IPS-NIHi7 (cell line): Measurements from ENCODE around the gene STBD1.
"Not testable (repeated sequence)": the region's sequence is repeated elsewhere in the genome, so short reads cannot be mapped to it uniquely, and the experiment has no call there.

Experiments
- DNase-seq: peaks from one replicate; pipeline ENCODE4 v3.0.0; 2012; ENCODE audit warnings: mixed read lengths; ENCODE audit errors: extremely low spot score

STBD1 gene

DNA sequence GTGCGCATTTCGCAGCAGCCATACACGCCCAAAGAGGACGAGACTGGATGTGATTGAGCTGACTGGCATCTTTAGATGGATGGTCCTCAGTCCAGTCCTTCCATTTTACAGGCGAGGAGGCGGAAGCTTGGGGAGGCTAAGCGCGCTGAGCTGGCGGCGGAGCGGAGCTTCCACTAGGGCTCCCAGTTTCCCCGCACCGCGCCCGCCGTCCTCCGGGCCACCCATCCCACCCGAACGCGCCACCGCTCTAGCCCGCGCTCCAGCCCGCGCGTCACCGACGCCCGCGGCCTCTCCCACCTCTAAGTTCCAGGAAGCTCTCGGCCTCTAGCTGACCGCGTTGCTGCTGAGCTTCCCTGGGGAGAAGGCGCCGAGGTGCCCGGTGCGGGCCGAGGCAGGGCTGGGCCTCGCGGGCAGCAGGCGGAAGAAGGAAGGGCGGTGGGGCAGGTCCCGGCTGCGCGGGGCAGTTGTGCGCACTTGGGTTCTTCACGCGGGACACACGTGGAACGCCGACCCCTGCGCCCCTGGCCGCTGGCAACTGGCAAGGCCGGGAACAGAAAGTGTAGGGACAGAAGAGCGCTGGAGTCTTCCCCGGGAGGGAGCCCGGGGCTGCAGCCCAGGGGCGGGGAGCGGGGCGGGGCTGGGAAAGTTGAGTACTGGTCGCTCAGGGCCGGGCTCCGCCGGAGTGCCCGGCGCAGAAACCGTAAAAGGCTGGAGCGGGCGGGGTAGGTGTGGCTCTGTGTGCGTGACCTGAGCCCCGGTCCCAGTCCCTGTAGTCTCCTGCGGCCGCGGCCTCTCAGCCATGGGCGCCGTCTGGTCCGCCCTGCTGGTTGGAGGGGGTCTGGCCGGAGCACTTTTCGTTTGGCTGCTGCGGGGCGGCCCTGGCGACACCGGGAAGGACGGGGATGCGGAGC is at the start of gene STBD1:
TSS of gene STBD1 (plus strand) at position 763 of the 911 bp plus-strand sequence. CDS start at position 800, 37 bp downstream.
- peak; percentile 87 for DNase-seq

DNA sequence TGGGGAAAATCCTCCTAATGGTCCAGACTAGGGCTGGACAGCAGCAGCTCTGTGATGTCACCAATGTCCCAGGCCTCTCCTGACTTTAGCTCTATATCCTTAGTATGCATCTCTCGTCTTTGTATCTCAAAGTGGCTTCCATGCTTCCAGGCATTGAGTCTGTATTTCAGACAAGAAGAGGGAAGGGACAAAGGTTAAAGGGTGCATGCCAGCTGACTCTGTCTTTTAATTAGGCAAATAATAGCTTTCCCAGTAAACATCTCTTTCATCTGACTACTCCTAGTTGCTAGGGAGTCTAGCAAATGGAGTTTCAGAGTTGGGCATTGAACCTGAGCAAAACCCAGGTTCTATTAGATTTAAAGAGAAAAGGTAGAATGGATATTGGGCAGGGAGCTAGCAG is 49.6 kb upstream of the STBD1 start:
- no peak for DNase-seq

DNA sequence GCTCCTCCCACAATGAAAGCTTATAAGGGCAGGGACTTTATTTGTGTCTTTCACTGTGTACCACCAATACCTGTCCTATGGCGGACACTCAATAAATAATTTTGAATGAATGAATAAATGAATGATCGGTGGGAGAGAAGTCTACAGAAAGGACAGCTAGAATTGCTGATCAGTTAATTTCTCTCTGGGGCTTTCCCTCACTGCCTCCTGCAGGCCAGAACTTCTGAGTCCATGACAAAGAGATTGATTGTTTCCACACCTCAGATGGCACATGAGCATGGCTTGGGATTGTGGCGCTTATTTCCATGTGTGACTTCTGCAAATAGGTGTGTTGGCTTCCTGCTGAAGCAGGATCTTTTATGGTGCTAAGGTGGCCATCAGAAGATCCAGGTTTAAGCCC is 48.7 kb upstream of the STBD1 start:
- DNase-seq = no peak

DNA sequence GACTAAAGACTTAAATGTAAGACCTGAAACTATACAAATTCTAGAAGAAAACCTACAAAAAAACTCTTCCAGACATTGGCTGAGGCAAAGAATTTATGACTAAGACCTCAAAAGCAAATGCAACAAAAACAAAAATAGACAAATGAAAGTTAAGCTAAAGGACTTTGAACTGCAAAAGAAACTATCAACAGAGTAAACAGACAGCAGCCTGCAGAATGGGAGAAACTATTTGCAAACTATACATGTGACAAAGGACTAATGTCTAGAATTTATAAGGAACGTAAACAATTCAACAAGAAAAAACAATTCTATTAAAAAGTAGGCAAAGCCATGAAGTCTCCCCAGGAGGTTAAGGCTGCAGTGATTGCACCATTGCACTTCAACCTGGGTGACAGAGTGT is 46.0 kb upstream of the STBD1 start:
- no peak for DNase-seq

DNA sequence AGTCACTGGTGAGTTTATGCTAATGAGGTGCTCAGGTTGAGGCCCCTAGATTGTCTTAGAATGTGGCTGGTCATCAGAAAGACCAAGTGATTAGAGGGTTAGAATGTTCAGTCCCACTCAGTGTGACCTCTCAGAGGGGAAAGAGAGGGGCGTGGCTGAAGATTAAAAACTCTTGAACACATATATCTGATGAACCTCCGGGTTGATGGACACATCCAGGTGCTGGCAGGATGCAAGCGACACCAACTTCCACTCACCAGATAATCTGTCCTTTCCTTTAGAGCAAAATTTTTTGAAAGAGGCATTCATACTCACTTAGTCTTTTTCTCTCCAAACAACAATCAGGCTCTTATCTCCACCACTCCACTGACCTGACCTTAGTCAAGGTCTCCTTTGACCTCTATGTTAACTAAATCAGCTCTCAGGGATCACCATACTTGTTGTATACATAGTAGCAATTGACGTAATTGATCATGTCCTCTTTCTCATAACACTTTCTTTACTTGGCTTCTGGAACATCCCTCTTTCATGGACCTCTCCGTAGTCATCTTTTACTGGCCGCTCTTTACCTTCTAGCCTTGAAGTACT is 40.8 kb upstream of the STBD1 start:
- no peak for DNase-seq

DNA sequence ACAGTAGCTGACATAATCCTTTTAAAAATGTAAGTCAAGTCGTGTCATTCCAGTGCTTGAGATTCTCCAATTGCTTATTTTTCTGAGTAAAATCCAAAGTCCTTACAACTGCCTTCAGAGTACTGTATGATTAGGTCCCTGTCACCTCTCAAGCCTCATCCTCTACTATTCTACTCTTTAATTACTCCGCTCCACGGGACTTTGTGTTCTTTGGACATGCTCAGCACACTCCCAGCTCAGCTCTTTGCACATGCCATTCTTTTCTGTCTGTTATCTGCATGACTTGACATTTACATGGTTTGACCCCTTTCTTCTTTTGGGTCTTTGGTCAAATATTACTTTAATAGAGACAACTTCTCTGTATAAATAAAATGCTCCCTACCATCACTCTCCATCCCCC is 39.9 kb upstream of the STBD1 start:
- DNase-seq = no peak

DNA sequence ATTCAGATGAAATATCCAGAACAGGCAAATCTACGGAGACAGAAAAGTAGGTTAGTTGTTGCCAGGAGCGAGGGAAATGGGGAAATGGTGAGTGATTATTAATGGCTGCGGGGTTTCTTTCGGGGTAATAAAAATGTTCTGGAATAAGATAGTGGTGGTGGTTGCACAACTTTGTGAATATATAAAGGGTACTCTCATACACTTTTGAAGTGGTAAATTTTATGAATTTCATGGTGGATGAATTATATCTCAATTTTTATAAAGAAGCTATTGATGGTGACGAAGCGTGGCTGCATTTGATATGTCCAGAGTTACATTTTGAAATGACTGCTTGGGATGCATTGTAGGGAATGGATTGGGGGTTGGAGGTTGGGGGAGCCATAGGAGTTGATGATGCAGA is 38.7 kb upstream of the STBD1 start:
- DNase-seq = no peak

DNA sequence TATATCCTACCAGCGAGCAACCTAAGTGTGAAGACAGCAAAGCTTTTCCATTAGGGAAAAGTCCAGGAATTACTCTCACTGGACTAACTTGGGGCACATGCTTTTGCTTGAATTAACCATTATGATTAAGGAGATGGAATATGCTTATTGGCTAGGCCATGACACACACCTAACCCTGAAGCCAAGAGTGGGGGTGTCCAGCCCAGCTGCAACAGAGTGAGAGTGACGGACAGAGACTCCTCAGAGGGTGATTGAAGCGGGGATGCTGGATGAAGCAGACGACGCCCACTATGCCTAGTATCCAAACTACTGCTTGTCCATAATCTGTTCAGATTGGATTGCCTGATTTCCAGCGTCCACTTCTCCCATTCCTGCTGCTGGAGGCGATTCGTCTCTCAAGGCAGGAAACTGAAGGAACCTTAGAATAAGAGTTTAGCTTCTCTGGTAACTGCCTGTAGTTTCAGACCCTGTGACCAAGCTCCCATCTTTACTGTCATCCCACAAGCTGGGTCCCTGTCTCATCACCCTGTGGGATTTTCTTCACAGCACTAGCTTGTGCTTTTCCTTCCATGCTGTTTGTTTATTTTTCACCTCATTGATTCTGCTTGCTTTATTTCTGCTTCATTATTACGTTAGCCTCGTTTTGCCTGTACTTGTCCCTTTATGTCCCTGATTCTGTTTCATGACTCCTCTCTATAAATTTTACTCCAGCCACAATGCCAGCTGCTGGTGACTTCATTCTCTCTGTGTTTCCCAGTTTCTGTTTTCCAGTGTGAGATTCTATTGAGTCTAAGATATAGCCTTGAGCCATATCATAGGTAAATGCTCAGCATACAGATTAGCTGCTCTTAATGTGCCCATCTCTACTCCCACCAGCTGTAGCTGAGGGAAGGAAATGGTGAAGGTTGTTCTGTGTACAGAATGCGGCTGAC is 36.0 kb upstream of the STBD1 start:
- DNase-seq = no peak

DNA sequence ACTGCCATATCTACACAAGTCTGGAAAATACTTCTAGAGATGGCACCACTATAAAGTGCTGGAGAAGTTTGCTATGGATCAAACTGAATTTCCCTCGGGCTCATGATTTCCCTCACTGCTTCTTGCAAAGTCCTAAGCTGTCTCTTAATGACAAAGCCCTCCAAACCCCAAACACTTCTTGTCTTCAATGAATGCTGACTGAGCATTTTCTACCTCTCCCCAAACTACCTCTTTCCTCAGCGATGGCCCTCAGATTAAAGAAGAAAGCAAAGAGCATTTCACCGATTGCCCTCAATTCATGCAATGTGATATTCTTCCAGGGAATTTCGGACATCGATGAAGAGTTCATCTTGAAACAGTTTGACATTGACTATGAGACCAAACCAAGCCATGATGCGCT is 35.3 kb upstream of the STBD1 start:
- no peak for DNase-seq

DNA sequence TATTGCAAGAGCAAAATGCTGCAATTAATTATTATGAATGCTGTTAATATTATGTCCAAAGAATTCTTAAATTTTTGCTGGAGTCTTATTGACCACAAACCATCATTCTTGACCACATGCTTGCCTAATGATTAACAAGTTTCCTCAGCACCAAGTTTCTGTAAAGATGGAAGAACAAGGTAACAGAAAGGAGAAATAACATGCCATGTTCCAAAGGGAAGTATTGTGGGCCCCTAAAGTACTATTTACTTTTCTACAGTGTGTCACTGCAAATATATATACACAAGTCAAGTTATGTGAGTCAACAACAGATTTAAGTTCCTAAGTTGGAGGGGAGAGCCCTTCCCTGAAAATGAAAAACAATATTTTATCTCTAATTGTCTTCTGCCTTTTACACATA is 34.5 kb upstream of the STBD1 start:
- DNase-seq = no peak

DNA sequence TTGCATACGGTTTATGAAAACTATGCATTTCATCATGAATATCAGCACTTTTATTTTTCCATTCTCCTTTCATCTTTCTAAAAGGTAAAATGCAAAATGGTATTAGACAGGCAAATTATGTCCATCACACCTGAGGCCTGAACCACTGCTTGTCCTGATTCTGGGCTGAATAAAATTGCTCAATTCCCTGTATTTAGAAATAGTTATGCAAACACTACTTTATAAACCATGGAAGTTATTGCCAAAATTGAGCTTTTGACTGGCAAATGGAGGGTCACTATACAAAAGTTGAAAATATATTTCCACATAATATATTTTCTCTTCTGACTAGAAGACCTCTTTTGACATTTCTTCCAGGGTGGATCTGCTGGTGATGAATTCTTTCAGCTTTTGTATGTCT is 34.0 kb upstream of the STBD1 start:
- no peak for DNase-seq

DNA sequence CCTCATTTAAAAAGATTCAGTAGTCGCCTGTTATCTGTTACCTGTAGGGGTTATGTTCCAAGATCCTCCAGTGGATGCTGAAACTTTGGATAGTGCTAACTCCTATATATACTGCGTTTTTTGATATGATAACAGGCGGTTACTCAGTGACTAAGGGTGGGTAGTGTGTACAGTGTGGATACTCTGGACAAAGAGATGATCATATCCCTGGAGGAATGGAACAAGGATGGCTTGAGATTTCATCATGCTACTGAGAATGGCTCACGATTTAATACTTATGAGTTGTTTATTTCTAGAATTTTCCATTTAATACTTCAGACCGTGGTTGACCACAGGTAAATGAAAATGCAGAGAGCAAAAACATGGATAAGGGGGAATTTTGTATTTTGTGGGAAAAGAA is 33.5 kb upstream of the STBD1 start:
- no peak for DNase-seq

DNA sequence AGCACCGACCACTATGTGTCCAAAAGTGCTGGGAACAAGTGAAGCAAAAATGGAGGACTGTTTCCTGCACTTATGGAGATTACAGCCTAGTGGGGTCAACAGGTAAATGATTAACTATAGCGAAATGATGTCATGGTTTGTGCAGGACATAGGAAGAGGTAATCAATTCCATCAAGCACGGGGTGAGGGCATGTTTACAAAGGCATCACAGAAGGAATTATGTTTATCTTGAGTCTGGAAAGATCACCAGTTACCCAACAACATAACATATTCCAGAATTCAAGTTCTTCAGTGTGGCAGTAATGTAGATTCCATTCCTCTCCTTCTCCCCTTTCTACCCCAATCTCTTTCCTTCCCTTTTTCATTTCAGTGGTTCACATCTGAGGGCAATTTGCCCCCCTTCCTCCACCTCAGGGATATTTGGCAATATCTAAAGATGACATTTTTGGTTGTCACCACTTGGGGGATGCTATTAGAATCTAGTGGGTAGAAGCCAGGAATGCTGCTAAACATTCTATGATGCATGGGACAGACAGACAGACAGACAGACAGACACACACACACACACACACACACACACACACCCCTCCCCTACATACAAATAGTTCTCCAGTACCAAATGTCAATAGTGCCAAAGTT is 30.9 kb upstream of the STBD1 start:
- no peak for DNase-seq

DNA sequence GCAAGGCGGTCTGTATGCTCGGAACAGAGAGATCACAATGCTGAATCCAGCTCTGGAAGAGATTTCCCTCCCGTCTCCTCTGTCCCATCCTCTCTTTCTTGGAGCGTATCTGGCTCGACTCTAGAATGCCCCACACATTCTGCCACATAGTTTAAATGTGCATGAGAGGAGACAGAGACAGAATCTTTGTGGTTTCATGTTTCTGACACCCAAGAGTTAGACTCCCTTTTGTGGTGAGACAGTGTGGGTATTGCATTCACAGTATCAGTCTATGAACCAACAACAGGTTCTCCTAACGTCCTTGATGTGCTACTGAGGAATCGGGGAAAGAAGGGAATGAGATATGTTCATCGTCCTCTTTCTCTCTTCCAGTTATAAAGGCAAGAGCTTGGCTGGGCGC is 29.7 kb upstream of the STBD1 start:
- no peak for DNase-seq

DNA sequence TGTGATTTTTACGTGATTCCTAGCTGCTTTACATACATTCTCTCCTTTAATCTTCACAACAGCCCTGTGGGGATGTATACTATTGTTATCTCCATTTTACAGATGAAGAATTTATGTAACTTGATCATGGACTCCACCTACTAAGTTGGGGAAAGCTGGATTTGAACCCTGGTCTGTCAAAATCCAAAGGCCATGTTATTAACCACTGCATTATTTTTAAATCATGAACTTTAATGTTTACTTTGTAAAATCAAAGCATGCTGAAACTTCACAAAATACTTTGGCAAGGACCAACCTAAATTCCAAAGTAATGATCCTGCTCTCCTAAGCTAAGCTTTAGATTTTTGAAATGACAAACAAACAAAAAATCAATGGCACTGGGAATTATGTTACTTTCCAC is 28.9 kb upstream of the STBD1 start:
- no peak for DNase-seq

DNA sequence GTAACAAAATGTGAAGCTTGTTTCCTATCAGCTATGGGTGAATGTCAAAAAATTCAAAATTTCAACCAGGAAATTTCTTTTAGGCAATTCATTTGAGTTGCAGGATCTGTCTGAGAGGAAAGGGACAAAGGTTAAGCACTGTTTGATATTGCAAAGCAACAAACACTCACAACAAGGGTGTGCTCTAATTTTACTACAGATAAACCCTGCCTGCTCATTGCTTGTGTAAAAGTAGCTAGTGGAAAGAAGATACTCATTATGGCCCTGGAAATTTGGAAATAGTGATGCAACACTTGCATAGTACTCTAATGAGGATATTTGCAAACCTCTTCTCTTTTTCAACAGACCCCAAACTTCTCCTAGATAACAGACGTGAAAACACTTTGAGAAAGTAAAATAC is 27.9 kb upstream of the STBD1 start:
- no peak for DNase-seq

DNA sequence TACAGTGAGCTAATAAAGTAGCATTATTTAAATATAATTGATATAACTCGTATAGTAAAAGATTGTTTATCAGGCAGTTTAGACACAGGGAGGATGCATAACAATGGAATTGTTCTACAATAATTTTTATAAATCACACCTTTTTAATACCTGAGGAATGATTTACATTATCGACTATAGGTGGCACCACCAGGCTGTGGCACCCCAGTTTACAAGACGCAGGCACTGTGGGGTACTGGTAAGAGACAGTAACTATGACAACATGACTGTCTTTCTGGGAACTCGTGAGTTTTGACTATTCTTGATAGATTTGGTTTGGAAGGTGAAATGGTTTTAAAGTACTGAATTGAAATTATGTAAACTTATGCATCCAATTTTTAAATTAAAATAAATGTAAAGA is 27.1 kb upstream of the STBD1 start:
- DNase-seq = no peak

DNA sequence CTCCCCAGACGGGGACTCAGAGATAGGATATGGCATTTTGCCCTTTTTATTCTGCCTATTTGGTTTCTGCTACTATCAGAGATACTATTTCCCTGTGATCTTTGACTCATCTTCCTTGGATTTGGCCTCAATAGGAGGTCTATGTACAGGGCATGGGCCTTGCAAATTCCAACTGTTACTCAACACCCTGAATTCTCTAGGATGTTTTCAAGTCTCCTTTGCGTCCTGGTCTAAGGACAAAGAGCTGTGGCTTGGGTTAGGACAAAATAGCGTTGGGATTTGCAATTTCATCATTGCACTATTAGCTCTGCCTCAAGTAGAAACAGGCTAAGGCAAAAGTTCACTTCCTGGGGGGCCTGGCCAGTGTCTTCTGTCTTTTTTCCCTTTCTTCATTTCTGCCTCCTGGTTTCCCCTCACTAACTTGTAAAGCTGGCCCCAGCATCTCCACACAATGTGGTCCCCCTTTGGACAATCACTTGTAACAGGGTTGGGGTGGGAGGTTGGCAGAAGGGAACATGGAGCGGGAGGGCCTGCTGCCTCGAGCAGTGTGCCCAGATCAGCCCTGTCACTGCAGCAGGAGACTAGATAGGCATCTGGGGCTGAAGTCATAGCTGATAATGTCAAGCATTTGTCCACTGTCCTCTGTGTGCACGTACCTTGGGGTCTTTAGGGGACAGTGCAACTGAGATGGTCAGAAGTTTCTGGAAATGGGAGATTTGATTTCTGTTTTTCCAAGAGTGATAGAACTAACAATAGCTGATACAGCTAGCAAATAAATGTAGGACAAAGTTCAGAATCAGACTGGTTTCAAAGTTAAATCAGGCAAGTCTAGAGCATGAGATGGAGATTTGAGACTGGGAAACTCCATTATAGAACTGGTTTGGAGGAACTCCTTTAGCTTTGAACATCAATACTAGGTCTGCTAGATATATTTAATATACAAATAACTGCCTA is 25.8 kb upstream of the STBD1 start:
- DNase-seq = no peak

DNA sequence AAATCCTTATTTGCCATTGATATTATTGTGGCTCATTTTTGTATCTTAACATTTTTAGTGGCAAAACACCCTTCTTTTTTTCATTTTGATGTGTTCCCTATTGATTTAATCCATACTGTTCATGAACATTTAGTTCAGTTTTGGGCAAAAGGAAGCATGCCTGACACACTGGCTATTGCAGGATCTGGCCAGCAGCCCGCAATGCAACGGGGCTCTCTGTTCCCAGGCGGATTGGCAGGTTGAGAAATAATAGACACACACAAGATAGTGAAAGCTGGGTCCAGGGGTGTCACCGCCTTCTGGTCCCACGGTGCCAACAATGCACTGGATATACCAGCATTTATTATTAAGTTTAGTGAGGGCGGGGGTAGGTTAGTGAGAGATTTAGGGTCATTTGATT is 24.9 kb upstream of the STBD1 start:
- DNase-seq = not testable (repeated sequence)

DNA sequence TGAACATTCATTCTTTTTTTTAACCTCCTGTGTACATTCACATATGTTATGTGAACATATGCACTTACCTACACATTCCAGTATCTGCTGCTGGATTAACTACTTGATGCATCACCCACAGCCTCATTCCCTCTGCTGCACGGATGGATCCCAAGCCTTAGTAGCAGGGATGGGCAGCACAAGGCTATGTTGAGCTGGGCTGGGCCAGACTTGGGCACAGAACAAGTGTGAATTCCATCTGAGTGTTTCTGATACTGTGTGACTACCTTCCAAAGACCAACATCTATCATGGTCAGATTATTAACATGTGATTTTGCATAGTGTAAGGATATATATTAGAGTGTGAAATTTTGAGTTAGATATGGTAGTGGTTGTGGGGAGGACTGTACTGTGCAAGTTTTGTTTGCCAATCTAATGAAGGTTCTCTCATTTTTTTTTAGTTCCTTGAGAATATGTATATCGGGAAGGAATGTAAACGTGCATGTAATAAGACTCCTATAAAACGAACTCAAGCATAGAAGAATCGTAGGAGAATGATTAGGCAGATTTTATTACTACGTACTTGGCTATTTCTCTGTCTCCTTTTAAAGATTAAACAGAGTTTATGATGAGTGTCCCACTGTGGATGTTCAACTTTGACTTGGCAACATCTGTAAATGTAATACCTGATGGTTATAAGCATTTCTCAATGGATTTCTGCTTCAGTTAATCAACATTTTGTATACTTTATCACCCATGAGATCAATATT is 23.4 kb upstream of the STBD1 start:
- DNase-seq = no peak
